Measurements from ENCODE around the gene RGS8.
"Not testable (repeated sequence)": the region's sequence is repeated elsewhere in the genome, so short reads cannot be mapped to it uniquely, and the experiment has no call there.

RGS8 gene

DNA sequence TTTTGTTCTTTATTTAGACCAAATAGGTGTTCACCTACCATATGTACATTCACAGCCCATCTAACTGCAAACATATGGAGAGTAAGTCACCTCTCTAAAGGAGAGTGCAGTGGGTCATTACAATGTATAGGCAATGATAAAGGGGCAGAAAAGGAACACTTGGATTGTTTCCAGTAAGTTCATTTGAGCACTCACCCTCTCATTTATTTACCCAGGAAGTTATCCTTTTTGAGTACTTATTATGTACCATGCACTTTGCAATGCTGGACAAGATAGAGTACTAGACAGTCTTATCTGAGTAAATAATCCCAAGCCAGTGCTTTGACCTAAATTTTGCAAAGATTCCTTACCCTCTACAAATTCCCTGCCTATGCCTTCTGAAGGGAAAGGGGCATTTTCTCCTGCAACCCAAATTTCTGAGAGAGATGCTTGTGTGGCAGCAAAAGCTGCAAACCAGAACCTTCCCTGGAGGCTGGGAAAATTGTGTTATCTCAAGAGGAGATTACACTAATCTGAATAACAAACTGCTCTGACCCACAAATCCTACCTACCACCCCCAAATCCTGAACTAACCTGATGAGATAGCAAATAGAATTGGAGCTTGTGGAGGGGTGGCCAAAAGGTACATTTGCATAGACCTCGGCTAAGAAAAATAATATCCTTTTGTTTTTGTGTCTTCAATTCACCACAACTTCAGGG lies 18.6 kb upstream of the RGS8 start:
- no peak for DNase-seq (ENCODE audit: low spot score)

DNA sequence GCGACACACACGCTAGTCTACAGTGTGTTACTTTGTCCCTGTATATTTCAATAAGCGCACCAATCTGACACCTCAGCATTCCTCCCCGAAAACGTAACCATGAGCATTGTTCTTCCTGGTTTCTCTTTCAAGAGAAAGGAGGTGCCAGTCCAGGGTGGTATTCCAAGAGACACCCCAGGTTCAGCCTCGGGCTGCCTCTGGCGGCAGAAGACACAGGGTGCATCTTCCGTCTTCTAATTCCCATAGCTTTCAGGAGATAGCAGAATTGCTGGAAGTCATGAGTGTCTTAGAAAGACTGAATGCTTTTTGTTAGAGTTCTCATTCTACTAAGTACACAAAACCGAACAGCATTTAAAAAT lies 15.9 kb upstream of the RGS8 start:
- DNase-seq (ENCODE audit: low spot score): no peak

DNA sequence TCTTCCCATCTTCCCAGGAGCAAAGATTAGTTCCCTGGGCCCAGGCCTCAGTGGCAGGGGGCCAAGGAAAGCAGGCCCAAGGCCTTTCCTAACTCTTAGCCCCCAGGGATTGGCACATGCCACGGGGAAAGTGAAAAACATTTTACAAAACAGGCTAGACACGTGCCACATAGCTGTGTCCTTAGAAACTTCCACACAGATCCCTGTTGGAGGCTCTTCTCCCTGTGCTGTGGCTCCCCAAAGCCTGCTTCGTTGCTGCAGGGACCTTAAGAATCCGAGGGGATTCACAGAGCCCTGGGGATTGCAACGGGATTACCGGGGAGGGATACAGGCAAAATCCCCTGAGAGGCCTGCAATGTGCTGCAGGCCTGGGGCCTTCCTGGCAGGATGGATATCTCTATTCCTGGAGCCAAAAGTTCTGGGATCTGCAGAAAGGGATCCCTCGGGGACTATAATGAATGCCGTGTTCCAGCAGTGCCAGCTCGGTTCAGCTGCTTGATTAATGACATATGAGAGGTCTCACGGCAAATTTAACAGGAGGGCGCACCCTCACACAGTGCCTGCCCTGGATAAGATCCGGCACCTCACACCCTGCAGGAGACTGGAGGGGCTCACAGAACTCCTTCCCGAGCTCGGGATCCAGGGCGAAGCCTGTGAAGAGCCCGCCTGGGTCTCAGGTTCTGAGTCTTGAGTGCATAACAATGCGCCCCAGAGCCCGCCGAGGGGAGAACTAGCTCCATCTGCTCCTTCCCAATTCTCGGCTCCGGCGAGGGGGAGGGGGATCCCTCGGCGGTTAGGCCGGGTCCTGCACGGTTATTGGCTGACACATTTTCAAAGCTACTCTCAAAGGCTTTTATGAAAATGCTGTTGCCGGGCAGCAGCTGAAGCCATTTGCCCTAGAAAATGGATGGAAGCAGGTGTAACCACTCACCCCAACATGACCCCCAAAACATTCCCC lies 15.3 kb upstream of the RGS8 start:
- DNase-seq (ENCODE audit: low spot score): peak; percentile 9

DNA sequence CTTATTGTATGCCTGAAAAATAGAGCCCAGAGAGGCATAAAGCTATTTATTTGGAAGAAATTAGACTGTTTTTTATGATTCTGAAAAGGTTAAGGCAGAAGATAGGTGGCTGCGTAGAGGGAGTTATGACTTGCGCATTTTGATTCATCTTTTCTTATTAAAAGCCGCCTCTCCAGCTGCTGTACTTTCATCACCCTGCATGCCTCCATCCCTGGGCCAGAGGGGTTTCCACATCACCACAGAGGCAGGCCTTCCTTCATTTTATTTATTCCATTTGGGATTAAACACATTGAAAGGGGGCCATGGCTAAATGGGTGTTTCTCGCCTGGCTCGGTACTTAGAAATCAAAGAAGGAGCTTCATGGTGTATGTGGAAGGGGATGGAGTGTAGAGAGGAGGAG lies 14.6 kb upstream of the RGS8 start:
- DNase-seq (ENCODE audit: low spot score): no peak

DNA sequence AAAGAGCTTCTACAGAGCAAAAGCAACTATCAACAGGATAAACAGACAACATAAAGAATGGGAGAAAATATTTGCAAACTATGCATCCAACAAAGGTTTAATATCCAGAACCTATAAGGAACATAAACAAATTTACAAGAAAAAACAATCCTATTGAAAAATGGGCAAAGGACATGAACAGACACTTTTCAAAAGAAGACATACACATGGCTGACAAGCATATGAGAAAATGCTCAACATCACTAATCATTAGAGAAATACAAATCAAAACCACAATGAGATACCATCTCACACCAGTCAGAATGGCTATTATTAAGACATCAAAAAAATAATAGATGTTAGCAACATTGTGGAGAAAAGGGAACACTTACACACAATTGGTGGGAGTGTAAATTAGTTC lies 8.8 kb upstream of the RGS8 start:
- not testable (repeated sequence) for DNase-seq (ENCODE audit: low spot score)

DNA sequence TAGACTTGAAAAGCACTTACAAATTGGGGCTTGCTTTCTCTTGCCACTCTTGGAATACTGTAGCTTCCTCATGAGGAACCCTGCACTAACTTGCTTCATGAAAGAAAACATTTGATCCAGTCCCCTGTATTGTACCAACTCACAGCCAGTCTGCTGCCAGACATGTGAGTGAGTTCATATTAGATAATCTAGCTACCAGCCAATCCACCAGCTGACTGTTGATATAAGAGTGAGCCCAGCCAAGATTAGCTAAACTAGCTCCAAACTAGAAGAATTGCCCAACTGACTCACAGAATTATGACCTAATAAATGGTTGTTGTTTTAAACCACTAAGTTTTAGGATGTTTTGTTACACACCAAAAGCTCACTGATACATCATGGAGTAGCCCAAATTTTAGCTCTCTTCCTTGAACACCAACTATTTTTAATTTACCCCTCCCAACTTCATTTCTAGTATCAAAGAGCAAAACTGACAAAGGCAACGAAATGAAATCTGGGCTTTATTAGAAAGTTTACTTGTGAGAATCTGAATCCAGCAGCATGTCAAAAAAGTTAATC lies 6.6 kb upstream of the RGS8 start:
- DNase-seq (ENCODE audit: low spot score): no peak

DNA sequence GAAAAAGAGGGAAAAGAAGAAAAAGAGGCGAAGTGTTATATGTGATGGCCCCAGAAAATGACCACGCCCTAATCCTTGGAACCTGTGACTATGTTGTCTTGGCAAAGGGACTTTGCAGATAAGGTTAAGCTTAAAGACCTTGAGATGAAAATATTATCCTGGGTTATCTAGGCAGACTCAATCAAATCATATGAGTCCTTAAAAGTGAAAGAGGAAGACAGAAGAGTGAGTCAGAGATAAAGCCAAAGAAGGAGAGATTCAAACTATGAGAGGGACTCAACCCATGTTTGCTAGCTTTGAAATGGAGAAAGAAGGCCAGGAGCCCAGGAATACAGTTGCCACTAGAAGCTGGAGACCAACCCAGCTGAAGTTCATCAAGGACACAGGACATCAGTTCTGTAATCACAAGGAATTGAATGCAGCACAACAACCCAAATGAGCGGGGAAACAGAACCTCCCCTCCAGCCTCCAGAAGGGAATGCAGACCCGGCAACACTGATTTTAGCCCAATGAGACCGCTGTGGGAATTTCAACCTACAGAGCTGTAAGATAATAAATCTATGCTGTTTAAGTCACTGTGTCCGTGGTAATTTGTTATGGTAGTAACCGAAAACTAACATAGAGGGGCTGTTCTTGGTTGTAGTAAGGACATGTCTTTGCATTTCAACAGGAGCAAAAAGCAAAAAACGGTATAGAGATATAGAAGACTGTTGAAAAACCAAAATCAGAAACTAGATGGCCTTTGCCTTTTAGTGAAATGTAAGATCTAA lies 4.2 kb upstream of the RGS8 start:
- DNase-seq (ENCODE audit: low spot score): no peak

DNA sequence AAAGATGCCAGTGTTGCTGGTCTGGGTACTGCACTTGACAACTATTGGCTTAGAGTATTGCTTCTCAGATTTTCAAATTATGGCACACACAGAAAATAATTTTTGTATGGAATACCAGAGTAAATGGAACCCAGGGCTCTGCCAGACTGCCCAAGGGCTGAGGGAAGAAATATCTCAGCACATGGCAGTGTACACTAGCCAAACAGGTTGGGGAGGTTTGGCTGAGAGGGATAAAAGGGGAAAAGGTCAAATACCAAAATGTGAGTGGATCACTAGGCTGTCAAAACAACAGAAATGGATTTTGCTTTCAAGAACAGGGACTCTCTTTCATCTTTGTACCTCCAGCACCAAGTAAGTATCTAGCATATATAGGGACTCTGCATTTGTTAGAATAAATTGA lies 3.0 kb upstream of the RGS8 start:
- no peak for DNase-seq (ENCODE audit: low spot score)

DNA sequence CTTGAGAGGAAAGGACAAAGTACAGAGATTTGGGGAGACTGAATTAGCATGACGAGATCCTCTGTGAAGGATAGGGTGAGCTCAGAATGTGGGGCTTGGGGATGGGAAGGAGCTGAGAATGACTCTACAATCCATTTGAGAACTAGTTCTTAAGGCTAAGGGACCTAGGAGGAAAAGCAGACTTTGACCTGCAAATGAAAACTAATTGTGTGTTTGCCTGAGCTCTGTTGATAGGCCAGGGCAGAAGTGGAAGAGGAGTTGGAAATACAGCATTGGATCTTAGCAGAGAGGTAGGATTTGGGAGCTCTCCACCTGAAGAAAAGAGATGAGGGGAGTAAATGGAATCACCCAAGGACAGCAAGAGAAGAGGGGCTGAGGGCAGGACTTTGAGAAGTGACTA lies 2.1 kb upstream of the RGS8 start:
- no peak for DNase-seq (ENCODE audit: low spot score)

DNA sequence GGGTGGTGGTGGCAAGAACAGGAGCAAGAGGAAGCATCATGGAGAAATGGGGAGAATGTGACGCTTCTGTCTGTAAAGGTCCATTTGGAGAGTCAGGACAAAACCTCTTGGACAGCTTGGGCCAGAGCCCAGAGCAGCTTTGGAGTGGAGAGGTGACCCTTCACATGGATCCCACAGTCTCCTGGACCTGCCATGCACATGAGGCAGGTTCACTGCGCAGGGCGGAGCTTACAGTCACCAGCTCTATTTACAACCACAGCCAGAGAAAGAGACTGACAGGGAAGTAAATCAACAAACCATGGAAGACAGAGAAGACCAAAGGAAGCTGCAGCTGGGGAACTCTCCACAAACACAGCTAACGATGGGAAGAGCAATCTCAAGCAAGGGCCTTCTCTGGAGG lies 828 bp upstream of the RGS8 start:
- no peak for DNase-seq (ENCODE audit: low spot score)

DNA sequence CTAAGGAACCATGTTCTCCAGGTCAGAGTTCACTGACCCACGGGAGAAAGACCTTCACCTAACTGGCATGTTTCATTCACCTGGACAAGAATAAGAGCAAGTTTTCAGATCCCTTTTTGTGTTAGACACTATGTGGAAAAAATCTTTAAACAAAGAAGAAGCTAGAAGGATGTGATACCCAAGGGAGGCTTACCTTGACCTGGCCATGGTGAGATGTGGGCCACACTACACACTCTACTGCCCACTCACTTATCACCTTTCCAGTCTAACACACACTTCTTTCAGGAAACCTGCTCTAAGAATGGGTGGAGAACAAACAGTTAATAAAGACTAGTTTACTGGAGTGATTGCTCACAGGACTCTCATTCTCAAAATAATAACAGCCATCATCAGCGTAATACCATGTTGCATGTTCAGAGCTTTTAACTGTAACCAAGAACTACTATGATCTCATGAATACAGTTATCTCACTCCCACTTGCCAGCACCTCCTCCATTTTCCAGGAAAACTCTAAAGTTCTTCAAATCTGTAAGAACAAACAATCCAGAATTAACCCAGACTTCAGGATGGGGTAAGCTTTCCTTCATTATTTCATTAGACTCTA lies 1.4 kb downstream of the RGS8 start:
- no peak for DNase-seq (ENCODE audit: low spot score)

DNA sequence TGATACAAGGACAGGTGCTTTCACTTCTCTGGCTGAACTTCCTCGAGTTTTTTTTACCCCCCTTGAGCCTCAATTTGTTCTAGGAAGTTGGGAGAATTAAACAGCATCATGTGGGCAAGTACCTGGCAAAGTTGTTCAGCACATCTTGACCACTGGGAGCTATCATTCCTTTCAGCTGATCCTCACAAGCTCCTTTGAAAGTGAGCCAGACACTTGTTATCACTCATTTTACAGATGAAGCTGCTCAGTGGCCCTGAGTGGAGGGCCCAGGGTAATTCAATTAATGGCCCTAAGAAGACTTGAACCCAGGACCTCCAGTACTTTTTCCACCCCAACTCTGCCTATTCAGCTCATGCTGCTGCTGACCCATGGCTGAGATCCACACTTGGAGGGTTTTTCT lies 2.0 kb downstream of the RGS8 start:
- no peak for DNase-seq (ENCODE audit: low spot score)

DNA sequence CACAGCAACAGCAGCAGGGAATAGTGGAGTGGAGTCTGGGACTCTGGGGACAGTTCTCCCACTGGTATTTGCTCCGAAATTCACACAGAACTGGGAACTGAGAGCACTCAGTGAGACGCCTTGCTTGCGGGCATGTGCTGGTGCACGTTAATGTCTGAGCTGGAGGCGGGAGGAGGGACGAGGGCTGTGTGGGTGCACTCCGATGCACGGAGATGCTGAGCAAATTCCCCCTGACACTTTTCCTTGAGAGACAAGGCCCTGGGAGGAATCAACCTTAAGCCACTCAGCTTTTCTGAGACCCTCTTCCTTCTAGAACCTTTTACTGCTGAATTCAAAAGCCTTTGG lies 2.8 kb downstream of the RGS8 start:
- DNase-seq (ENCODE audit: low spot score): no peak

DNA sequence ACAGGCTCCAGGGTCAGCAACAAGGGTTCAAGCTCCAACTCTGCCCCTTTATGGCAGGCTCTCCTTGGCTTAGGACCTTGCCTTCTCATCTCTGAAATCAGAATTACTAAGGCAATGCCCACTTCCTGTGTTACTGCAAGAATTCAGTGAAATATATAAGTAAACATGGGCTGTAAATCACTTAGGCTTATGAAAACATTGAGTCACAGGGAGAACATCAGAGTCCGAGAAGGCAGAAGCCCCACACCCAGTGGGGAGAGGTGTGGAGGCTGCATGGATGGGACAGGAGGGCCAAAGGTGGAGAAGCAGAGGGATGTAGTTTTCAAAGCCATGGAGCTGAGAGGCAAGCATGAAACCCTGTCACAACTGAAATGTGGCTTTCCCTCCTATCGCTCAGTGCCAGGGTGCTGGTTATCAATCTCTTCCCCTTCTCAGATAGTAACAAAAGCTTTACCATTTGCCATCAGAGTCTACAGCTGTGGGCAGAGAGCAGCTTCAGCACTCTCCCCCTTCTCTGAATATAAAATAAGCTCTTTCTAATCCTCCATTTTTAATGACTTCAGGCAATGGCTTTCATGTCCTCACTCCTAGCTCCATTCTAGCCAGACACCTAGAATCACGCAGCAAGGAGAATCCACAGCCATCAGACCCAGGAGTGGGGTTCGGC lies 3.4 kb downstream of the RGS8 start:
- DNase-seq (ENCODE audit: low spot score): no peak

DNA sequence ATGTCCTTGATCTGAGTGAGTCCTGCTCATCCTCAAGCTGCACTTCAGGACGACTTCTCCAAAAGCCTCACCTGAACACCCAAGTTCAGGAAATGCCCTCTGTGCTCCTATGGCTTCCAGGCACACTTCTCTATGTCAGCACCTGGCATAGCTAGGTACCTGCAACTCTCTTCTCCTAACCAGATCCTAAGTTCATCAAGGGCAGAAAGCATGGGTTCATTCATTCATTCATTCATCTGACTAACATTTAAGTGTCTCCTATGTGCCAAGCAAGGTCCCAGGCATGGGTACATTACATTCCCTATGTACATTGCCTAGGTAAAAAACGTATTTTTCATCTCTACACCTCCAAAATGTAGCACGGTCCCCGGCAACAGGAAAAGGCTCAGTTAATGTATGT lies 4.0 kb downstream of the RGS8 start:
- no peak for DNase-seq (ENCODE audit: low spot score)

DNA sequence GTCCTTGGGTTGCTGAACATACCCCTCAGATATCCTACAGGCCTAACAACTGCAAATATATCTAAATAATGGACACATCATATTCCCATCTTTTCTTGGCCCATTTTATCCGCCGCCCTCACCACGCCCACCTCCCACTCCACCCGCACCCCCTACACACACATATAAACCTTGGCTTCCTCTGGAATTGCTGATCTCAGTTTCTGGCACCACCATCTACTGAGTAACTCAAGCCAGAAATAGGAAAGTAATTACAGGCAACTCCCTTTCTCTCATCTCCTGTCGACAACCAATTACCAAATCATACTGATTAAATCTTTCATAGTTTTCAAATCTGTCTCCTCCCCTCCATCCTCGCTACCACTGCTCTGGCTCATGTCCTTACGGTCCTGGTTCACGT lies 4.7 kb downstream of the RGS8 start:
- DNase-seq (ENCODE audit: low spot score): no peak

DNA sequence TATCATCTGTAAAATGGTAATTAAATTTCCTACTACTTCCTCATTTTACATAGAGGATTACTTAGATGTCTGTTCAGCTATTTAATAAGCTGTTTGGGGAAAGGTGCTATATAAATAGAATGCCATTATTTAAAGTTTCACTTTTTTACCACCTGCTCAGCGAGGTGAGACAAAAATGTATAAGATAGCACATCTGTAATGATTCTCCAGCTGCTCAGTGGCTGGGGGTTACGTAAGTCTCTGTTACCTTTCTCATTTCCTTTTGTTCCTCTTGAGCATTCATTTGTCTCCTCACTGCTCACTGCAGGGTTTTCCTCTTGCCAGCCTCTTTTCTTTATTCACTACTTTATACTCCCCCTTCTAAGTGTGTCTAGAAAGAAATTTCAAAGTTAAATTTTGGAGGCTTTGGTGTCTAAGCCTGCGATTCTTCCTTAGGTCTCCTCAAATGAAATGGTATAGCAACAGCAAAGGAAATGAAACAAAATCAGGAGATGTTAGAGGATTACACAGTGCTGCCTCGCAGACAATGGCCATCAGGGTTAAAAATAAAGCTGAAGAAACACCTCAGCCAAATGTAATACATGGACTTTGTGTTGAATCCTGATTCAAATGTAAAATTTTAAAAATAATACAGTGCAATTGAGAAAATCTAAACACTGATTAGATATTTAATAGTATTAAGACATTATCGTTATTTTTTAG lies 6.8 kb downstream of the RGS8 start:
- DNase-seq (ENCODE audit: low spot score): no peak

DNA sequence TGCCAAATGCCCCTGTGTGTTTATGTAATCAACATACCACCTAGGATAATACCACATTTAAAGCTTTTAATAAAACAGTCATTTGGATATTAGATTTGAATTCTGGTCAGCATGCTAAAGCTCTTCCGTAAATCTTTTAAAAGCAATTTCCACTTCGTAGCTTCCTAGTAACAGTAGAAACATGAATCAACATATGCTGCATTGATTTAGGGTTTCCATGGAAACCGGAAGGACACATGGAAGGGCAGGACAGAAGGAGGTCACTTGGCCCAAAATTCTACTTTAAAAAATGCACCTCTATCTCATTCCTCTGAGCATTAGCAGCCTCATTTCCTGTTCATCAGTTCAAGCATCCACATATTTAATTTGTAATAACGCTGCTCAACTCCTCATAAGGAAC lies 8.1 kb downstream of the RGS8 start:
- DNase-seq (ENCODE audit: low spot score): no peak

DNA sequence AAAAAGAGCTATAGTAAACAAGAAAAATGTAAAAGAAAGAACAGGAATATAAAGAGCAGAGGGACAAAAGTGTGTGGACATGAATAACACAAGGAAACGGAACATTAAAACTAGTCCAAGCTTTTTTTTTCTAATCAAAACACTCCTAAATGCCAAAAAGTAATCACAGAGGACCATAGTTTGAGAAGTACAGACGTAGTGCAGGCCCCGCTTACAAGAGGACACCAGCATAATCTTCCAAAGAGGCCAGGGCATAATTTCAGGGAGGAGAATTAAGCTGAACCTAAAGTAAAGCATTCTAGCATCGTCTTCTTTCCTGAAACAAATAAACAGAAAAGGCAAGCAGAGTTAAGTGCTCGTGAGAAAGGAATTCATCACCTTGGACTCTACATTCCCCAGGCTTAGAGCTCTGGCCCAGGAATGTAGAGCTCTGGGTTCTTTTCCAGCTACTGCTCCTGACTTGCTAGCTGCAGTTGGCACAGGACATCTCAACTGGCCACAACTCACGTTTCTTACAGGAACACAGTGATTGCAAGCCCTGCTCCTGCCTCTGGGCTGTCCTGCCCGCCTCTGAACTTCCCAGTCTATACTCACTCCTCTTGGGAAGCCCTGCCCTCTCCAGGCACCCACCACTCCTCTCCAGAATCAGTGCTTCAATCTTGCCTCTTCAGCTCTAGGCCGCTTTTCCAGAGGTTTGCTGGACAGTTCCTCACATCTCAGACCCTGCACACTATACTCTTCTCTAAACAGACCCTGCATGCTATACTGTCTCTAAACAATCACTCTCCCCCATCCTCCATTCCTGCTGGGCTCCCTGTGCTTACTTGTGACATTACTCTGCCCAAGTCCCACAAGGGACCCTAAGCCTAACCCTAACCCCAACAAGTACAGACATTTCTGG lies 9.8 kb downstream of the RGS8 start:
- peak; percentile 25 for DNase-seq (ENCODE audit: low spot score)

DNA sequence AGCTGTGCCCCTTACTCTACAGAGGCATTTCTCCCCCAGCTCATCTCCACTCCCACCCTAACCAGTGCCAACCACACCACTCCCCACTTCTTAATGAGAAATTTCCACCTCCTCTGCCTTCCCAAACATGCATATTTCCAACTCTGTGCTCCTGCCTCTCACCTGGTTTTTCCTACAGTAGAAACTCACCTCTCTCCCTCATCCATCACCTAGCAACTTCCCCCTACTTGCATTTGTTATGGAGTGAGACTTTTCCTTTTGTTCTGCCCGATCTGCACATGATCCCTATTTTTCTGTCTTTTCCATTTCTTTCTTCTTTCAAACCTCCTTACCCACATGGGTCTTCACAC lies 11.9 kb downstream of the RGS8 start:
- DNase-seq (ENCODE audit: low spot score): no peak

Measured in AG08395 (cell line).